ENCODE data around the gene DLL1. TPM values are rescaled to one million over a fixed set of nuclear protein-coding genes. Genes with fewer than 3 reads are reported as not detected.

The DLL1 gene
- total RNA-seq, 1 donor, result 0.86 TPM

GRCh38 chr6:170313716-170314295 lies 22.9 kb upstream of the DLL1 start:
- TF ChIP-seq CTCF (IDR thresholded peaks at IDR 0.05; ENCODE audit: insufficient read depth, low read depth, low read length), result no peak
- H3K4me3 ChIP-seq (ENCODE audit: low read depth, low read length), result no peak overlapping the region
- peak; percentile 22 for DNase-seq (ENCODE audit: low read depth)

GRCh38 chr6:170312876-170313275 lies 22.0 kb upstream of the DLL1 start:
- H3K4me3 ChIP-seq (ENCODE audit: low read depth, low read length), result no peak overlapping the region
- no peak for DNase-seq (ENCODE audit: low read depth)
- no peak for TF ChIP-seq CTCF (IDR thresholded peaks at IDR 0.05; ENCODE audit: insufficient read depth, low read depth, low read length)

- no peak for DNase-seq (ENCODE audit: low read depth)
- TF ChIP-seq CTCF (IDR thresholded peaks at IDR 0.05; ENCODE audit: insufficient read depth, low read depth, low read length), result no peak
- no peak overlapping the region for H3K4me3 ChIP-seq (ENCODE audit: low read depth, low read length)
Observed at GRCh38 chr6:170311696-170312095, 20.8 kb upstream of the DLL1 start.

- no peak for DNase-seq (ENCODE audit: low read depth)
- H3K4me3 ChIP-seq (ENCODE audit: low read depth, low read length), result no peak overlapping the region
- TF ChIP-seq CTCF (IDR thresholded peaks at IDR 0.05; ENCODE audit: insufficient read depth, low read depth, low read length), result no peak
Observed at GRCh38 chr6:170308761-170309160, 17.9 kb upstream of the DLL1 start.

- H3K4me3 ChIP-seq (ENCODE audit: low read depth, low read length), result peak overlapping the region; percentile 99
- TF ChIP-seq CTCF (IDR thresholded peaks at IDR 0.05; ENCODE audit: insufficient read depth, low read depth, low read length), result no peak
- DNase-seq (ENCODE audit: low read depth), result no peak
Observed at GRCh38 chr6:170307080-170307545, 16.2 kb upstream of the DLL1 start.

- DNase-seq (ENCODE audit: low read depth), result peak; percentile 95
- no peak for TF ChIP-seq CTCF (IDR thresholded peaks at IDR 0.05; ENCODE audit: insufficient read depth, low read depth, low read length)
- H3K4me3 ChIP-seq (ENCODE audit: low read depth, low read length), result peak within 1 kb of the TSS; percentile 99
Observed at GRCh38 chr6:170306324-170307079, 15.6 kb upstream of the DLL1 start, which contains the start of gene FAM120B. Gene FAM120B (plus strand): TSS chr6:170306758. CDS start chr6:170317391, 10,633 bp downstream.

All from fibroblast of villous mesenchyme (primary cell).